ENCODE measurements around the gene TPBGL. TPM values are rescaled to one million over a fixed set of nuclear protein-coding genes. Genes with fewer than 3 reads are reported as not detected.

Gene TPBGL
- total RNA-seq (2022; extraction: Qiagen RNA extraction), result 0.08 to 0.30 TPM (median 0.23 TPM) in 5 replicates

GRCh38 chr11:75240311-75241035 is at the start of gene TPBGL:
Gene TPBGL, plus strand, starts transcription at chr11:75240774. Its CDS starts 276 bp downstream, at chr11:75241050.

Other genes with a start within 250 kb of the TPBGL start
- gene OR2AT4, start 143.9 kb upstream of the TPBGL start, total RNA-seq (2022; extraction: Qiagen RNA extraction), result not detected in 5 replicates
- gene SLCO2B1, start 89.7 kb upstream of the TPBGL start, total RNA-seq (2022; extraction: Qiagen RNA extraction), result 2.9 to 5.1 TPM (median 4.2 TPM) in 5 replicates
- 3.4 to 4.6 TPM (median 4.2 TPM) in 5 replicates for gene ARRB1, start 110.9 kb downstream of the TPBGL start, total RNA-seq (2022; extraction: Qiagen RNA extraction)
- 3,282 to 4,477 TPM (median 3,376 TPM) in 5 replicates for gene RPS3, start 158.7 kb downstream of the TPBGL start, total RNA-seq (2022; extraction: Qiagen RNA extraction)
- gene KLHL35, start 192.4 kb downstream of the TPBGL start, total RNA-seq (2022; extraction: Qiagen RNA extraction), result 0.63 to 1.8 TPM (median 1.1 TPM) in 5 replicates

All from A549 treated with CORT108297 at 1 μM for 4 hours (cell line).